Activated CD8-positive, alpha-beta memory T cell treated with anti-CD3 and anti-CD28 coated beads, Interleukin-2, amount 10 ng/mL, durations not matched to agents 7 days and 5 days (primary cell): Measurements from ENCODE around the gene SORCS1. TPM values are rescaled to one million over a fixed set of nuclear protein-coding genes. Genes with fewer than 3 reads are reported as not detected.

Experiments
- ATAC-seq: fragments of 150-1000 bp; cut with Tn5 transposase; one replicate; pipeline ENCODE4 v1.10.0; 2021; ENCODE audit warnings: moderate library complexity
- CTCF ChIA-PET: fragments of 350-600 bp; sonication (Branson Sonifier 250); formaldehyde crosslinking; loops from one replicate; lab custom pipeline; 2021; ENCODE audit warnings: antibody characterized with exemption; lab: Charles Lee
- DNase-seq: peaks from one replicate; pipeline ENCODE4 v3.0.0-alpha.2; 2020
- H3K27ac Mint-ChIP-seq: one replicate; pipeline ENCODE4 v1.8.0; 2021; ENCODE audit warnings: mild to moderate bottlenecking, mixed read lengths
- H3K27me3 Mint-ChIP-seq: one replicate; pipeline ENCODE4 v1.8.0; 2021; ENCODE audit warnings: mixed read lengths
- H3K36me3 Mint-ChIP-seq: one replicate; pipeline ENCODE4 v1.8.0; 2021; ENCODE audit warnings: mild to moderate bottlenecking, mixed read lengths
- H3K4me1 Mint-ChIP-seq: one replicate; pipeline ENCODE4 v1.8.0; 2021; ENCODE audit warnings: mixed read lengths
- H3K4me3 Mint-ChIP-seq: one replicate; pipeline ENCODE4 v1.8.0; 2021; ENCODE audit warnings: mild to moderate bottlenecking, moderate library complexity, mixed read lengths
- H3K9me3 Mint-ChIP-seq: one replicate; pipeline ENCODE4 v1.8.0; 2022; ENCODE audit warnings: low read depth, mixed read lengths
- total RNA-seq, 2 experiments: library from RNA; stranded (reverse); gene quantifications; one replicate each; pipeline ENCODE4 v1.2.3, GENCODE V29; 2021

SORCS1 gene
- not detected for total RNA-seq

- ATAC-seq (no peak), DNase-seq (no peak)
- Mint-ChIP-seq H3K36me3 (peaks cover 4% of the 10 kb centered on the region), H3K9me3 (no peaks in the 10 kb centered on the region), H3K4me1 (no peaks in the 10 kb centered on the region), H3K4me3 (no peak within 1 kb of the TSS), H3K27ac (no peak within 1 kb of the TSS), H3K27me3 (peaks cover 14% of the 10 kb centered on the region)
- CTCF ChIA-PET = no interaction called here
Observed at GRCh38 chr10:107163881-107164861, at the start of gene SORCS1. Gene SORCS1, minus strand, starts transcription at chr10:107164706.

- H3K4me1 Mint-ChIP-seq = no peaks in the 10 kb centered on the region
- DNase-seq (no peak), ATAC-seq (no peak)
- no peaks in the 10 kb centered on the region for H3K27me3 Mint-ChIP-seq
- no peak overlapping the region for H3K4me3 Mint-ChIP-seq
- CTCF ChIA-PET = no interaction called here
- no peaks in the 10 kb centered on the region for H3K36me3 Mint-ChIP-seq
- H3K27ac Mint-ChIP-seq = no peak overlapping the region
- H3K9me3 Mint-ChIP-seq = peaks cover 3% of the 10 kb centered on the region
Observed at GRCh38 chr10:107214261-107214660, 49.8 kb upstream of the SORCS1 start.

GRCh38 chr10:107213861-107214260 is 49.4 kb upstream of the SORCS1 start:
- H3K27me3 Mint-ChIP-seq = no peaks in the 10 kb centered on the region
- no peaks in the 10 kb centered on the region for H3K36me3 Mint-ChIP-seq
- H3K9me3 Mint-ChIP-seq = peaks cover 3% of the 10 kb centered on the region
- CTCF ChIA-PET = no interaction called here
- H3K4me3 Mint-ChIP-seq = no peak overlapping the region
- no peak overlapping the region for H3K27ac Mint-ChIP-seq
- DNase-seq (no peak), ATAC-seq (no peak)
- H3K4me1 Mint-ChIP-seq = no peaks in the 10 kb centered on the region

GRCh38 chr10:107206833-107207232 is 42.3 kb upstream of the SORCS1 start:
- ATAC-seq = no peak
- H3K27me3 Mint-ChIP-seq = no peaks in the 10 kb centered on the region
- peaks cover 10% of the 10 kb centered on the region for H3K9me3 Mint-ChIP-seq
- no peaks in the 10 kb centered on the region for H3K36me3 Mint-ChIP-seq
- CTCF ChIA-PET = no interaction called here
- H3K27ac Mint-ChIP-seq = no peak overlapping the region
- no peaks in the 10 kb centered on the region for H3K4me1 Mint-ChIP-seq
- DNase-seq = no peak
- no peak overlapping the region for H3K4me3 Mint-ChIP-seq

GRCh38 chr10:107169516-107169915 is 5.0 kb upstream of the SORCS1 start:
- H3K27me3 Mint-ChIP-seq = peaks cover 6% of the 10 kb centered on the region
- peaks cover 4% of the 10 kb centered on the region for H3K36me3 Mint-ChIP-seq
- CTCF ChIA-PET = no interaction called here
- H3K9me3 Mint-ChIP-seq = peaks cover 4% of the 10 kb centered on the region
- H3K4me1 Mint-ChIP-seq = no peaks in the 10 kb centered on the region
- no peak for ATAC-seq
- no peak for DNase-seq
- H3K4me3 Mint-ChIP-seq = no peak overlapping the region
- no peak overlapping the region for H3K27ac Mint-ChIP-seq

GRCh38 chr10:107168738-107169137 is 4.2 kb upstream of the SORCS1 start:
- no peak overlapping the region for H3K4me3 Mint-ChIP-seq
- DNase-seq (no peak), ATAC-seq (no peak)
- H3K27ac Mint-ChIP-seq = no peak overlapping the region
- H3K9me3 Mint-ChIP-seq = peaks cover 4% of the 10 kb centered on the region
- H3K27me3 Mint-ChIP-seq = peaks cover 10% of the 10 kb centered on the region
- no peaks in the 10 kb centered on the region for H3K4me1 Mint-ChIP-seq
- peaks cover 4% of the 10 kb centered on the region for H3K36me3 Mint-ChIP-seq
- CTCF ChIA-PET = no interaction called here

GRCh38 chr10:107166403-107166802 is 1.9 kb upstream of the SORCS1 start:
- peaks cover 14% of the 10 kb centered on the region for H3K27me3 Mint-ChIP-seq
- H3K27ac Mint-ChIP-seq = no peak overlapping the region
- H3K4me3 Mint-ChIP-seq = no peak overlapping the region
- peaks cover 4% of the 10 kb centered on the region for H3K36me3 Mint-ChIP-seq
- no peak for ATAC-seq
- CTCF ChIA-PET = no interaction called here
- H3K9me3 Mint-ChIP-seq = no peaks in the 10 kb centered on the region
- no peaks in the 10 kb centered on the region for H3K4me1 Mint-ChIP-seq
- no peak for DNase-seq

- no peaks in the 10 kb centered on the region for H3K4me1 Mint-ChIP-seq
- ATAC-seq (no peak), DNase-seq (no peak)
- H3K27me3 Mint-ChIP-seq = peaks cover 14% of the 10 kb centered on the region
- CTCF ChIA-PET = no interaction called here
- no peak overlapping the region for H3K4me3 Mint-ChIP-seq
- no peak overlapping the region for H3K27ac Mint-ChIP-seq
- H3K9me3 Mint-ChIP-seq = no peaks in the 10 kb centered on the region
- H3K36me3 Mint-ChIP-seq = peaks cover 4% of the 10 kb centered on the region
Observed at GRCh38 chr10:107164992-107165391, 486 bp upstream of the SORCS1 start.

- DNase-seq = no peak
- Mint-ChIP-seq H3K9me3 (no peaks in the 10 kb centered on the region), H3K36me3 (peaks cover 4% of the 10 kb centered on the region), H3K27ac (no peak overlapping the region), H3K4me3 (no peak overlapping the region), H3K27me3 (peaks cover 14% of the 10 kb centered on the region), H3K4me1 (no peaks in the 10 kb centered on the region)
- no peak for ATAC-seq
- CTCF ChIA-PET = no interaction called here
Observed at GRCh38 chr10:107163076-107163855, 1.2 kb downstream of the SORCS1 start.

GRCh38 chr10:107160866-107161265 is 3.6 kb downstream of the SORCS1 start:
- no peaks in the 10 kb centered on the region for H3K9me3 Mint-ChIP-seq
- H3K4me3 Mint-ChIP-seq = no peak overlapping the region
- DNase-seq (no peak), ATAC-seq (no peak)
- CTCF ChIA-PET = no interaction called here
- peaks cover 14% of the 10 kb centered on the region for H3K27me3 Mint-ChIP-seq
- no peak overlapping the region for H3K27ac Mint-ChIP-seq
- no peaks in the 10 kb centered on the region for H3K4me1 Mint-ChIP-seq
- peaks cover 4% of the 10 kb centered on the region for H3K36me3 Mint-ChIP-seq

- no peak overlapping the region for H3K27ac Mint-ChIP-seq
- no peak overlapping the region for H3K4me3 Mint-ChIP-seq
- ATAC-seq = no peak
- CTCF ChIA-PET = no interaction called here
- no peaks in the 10 kb centered on the region for H3K4me1 Mint-ChIP-seq
- no peaks in the 10 kb centered on the region for H3K9me3 Mint-ChIP-seq
- peaks cover 8% of the 10 kb centered on the region for H3K27me3 Mint-ChIP-seq
- H3K36me3 Mint-ChIP-seq = peaks cover under 1% of the 10 kb centered on the region
- DNase-seq = no peak
Observed at GRCh38 chr10:107159871-107160270, 4.6 kb downstream of the SORCS1 start.

- Mint-ChIP-seq H3K9me3 (peaks cover 7% of the 10 kb centered on the region), H3K27me3 (no peaks in the 10 kb centered on the region), H3K27ac (no peak overlapping the region), H3K4me3 (no peak overlapping the region), H3K36me3 (no peaks in the 10 kb centered on the region), H3K4me1 (no peaks in the 10 kb centered on the region)
- ATAC-seq = no peak
- CTCF ChIA-PET = no interaction called here
- DNase-seq = no peak
Observed at GRCh38 chr10:107157071-107157470, 7.4 kb downstream of the SORCS1 start.

- Mint-ChIP-seq H3K27ac (no peak overlapping the region), H3K36me3 (no peaks in the 10 kb centered on the region), H3K9me3 (peaks cover 21% of the 10 kb centered on the region), H3K4me1 (no peaks in the 10 kb centered on the region), H3K4me3 (no peak overlapping the region), H3K27me3 (no peaks in the 10 kb centered on the region)
- CTCF ChIA-PET = no interaction called here
- ATAC-seq (no peak), DNase-seq (no peak)
Observed at GRCh38 chr10:107152087-107152486, 12.4 kb downstream of the SORCS1 start.

- CTCF ChIA-PET = no interaction called here
- ATAC-seq = no peak
- no peak for DNase-seq
- H3K27ac Mint-ChIP-seq = no peak overlapping the region
- H3K4me1 Mint-ChIP-seq = no peaks in the 10 kb centered on the region
- no peak overlapping the region for H3K4me3 Mint-ChIP-seq
- peaks cover 24% of the 10 kb centered on the region for H3K9me3 Mint-ChIP-seq
- no peaks in the 10 kb centered on the region for H3K27me3 Mint-ChIP-seq
- H3K36me3 Mint-ChIP-seq = no peaks in the 10 kb centered on the region
Observed at GRCh38 chr10:107148906-107149305, 15.6 kb downstream of the SORCS1 start.
